Mesenteric fat pad (tissue), 1 donor: ENCODE measurements around the gene PDZRN3. TPM values are rescaled to one million over a fixed set of nuclear protein-coding genes. Genes with fewer than 3 reads are reported as not detected.

Source experiments
- DNase-seq: peaks from one replicate; pipeline ENCODE4 v3.0.0-alpha.2; 2020; ENCODE audit warnings: low spot score
- total RNA-seq: library from RNA; stranded (reverse); fragmentation: NEBNext Ultra II Directional; extraction: Animal tissue kit (Norgen Biotek cat#: 25700); gene quantifications from one replicate; pipeline ENCODE4 v1.2.1, GENCODE V29; 2021
- donor health status: DM: yes; HTN: yes; CAD: no.

PDZRN3 gene
- total RNA-seq, 1 donor from 2014 or later = 52.8 TPM

DNA sequence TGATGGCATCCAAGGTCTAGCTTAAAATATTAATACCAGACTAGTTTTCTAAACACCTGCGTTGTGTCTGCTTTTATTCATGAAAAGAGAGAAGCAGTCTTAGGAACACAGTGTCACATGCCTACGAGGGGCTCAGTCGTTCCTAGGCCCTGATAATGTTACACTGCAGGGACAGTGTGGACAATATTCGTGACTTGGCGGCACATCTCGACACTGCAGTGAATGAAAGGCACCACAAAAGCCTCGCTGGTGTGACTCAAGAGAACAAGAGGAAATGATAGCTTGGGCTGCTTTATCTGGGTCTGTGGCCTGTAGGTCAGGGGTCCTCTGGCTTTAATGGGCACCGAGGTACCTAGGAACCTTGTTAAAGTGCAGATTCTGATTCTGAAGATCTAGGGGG lies 226.7 kb downstream of the PDZRN3 start:
- DNase-seq = no peak

DNA sequence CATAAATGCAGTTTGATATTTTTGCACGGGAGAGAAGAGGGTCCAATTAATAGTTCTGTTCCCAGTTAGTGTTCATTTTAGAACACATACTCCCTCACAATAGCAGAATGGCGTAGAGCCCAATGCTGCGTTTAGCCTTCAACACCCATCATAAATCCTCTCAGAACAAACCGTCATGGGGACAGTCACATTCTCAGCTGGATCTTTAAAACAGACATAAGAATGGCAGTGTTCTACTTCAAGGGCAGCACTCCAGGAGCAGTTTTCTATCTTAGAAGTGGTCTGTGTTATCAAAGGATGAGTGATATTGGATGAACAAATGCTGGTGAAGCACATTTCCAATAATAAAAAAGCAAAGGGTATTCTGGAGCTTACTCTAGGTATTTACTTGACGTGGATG lies 230.5 kb downstream of the PDZRN3 start:
- no peak for DNase-seq

DNA sequence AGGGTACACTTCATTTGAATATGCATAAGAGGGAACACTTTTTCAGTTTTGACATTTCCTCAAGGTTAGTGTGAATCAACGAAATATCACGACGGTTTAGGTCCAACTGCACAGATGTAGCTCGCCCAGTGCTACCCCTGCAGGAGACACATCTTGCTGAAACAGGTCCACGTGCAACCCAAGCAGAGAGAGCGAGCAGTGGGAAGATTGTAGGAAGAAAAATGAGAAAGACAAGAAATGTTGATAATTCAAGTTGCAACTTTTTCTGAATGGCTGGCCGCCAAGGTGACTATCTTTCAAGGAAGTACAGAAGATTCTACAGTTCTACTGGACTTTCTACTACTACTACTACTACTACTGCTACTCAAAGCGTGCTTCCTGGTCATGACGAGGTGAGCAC lies 231.7 kb downstream of the PDZRN3 start:
- DNase-seq = no peak

DNA sequence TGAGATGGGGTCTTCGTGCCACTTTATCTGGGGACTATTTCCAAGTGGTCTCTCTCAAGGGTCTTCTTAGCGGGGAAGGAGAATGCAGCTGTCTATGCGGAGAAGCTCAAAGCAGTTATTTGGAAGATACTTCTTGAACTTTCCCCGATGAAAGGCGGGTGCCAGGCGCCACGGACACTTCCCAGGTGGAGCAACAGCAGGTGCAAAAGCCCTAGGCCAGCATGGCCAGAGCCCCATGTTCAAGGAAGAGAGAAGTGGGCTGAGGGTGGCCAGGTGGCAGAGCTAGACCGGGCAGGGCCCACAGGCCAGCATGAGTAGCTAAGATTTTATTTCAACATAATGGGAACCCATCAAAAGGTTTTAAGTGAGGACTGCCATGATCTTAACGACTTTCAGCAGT lies 232.8 kb downstream of the PDZRN3 start:
- no peak for DNase-seq

DNA sequence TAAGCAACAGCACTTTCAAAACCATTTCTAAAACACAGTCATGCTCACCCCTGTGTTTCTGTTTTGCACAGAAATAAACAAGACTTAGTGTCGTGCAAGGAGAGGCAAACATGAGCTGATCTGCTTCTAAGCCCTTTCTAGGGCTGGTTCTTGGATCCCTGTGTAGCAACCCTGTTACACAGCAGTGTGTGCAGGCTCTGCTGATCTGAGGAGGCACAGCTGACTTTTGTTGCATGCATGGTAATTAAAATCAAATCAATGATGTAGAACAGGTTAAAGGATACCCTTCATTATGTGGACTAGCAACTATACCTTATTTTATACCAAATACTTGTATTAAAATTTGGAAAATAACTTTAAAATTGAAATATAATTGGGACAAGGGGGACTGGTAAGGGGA lies 234.8 kb downstream of the PDZRN3 start:
- DNase-seq = no peak

DNA sequence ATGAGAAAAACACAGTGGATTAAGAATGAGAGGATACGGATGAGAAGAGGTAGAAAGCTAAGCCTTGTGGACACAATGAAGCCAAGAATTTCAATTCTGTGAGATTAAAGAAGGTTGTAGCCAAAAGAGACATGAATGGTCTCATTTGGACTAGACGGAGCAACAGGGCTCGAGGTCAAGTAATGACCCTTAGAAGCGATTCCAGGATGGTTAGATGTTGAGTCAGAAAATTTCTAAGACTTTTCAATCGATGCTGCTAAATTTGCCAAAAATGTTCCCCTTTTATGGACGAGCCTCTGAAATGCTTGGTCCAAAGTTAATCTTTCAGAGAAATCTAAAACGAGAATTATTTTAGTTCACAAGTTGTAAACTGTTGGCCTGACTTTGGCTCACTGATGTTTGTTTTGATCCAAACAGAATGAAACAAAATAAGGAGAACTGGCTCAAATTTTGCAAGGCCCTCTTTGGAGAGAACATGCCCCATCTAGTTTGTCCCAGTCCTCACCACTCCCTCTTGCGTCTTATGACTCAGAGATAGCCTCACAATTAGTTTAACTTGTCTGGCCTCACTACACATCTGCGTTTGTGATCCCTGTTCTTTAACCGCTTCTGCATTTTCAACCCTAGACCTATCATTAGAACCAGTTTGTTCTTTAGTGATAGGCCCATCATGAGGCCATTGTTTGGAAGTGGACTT lies 235.5 kb downstream of the PDZRN3 start:
- DNase-seq = no peak

DNA sequence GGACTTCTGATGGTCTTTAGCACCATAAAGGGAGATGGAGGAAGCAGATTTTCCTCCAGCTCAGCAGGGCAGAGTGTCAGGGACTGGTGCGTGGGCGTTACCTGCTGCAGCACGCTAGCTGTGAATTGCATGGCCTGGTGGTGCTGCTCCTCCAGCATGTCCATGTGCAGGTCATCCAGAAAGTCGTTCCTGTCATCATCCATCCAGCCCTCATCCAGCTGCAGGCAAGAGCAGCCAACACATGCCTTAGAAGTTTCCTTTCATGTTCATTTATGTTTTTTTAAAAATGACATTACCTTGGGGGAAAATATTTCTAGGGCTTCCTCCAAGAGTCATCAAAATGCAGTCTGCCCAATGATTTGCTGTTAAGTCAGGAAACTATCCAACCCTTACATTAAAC lies 239.2 kb downstream of the PDZRN3 start:
- DNase-seq = no peak

DNA sequence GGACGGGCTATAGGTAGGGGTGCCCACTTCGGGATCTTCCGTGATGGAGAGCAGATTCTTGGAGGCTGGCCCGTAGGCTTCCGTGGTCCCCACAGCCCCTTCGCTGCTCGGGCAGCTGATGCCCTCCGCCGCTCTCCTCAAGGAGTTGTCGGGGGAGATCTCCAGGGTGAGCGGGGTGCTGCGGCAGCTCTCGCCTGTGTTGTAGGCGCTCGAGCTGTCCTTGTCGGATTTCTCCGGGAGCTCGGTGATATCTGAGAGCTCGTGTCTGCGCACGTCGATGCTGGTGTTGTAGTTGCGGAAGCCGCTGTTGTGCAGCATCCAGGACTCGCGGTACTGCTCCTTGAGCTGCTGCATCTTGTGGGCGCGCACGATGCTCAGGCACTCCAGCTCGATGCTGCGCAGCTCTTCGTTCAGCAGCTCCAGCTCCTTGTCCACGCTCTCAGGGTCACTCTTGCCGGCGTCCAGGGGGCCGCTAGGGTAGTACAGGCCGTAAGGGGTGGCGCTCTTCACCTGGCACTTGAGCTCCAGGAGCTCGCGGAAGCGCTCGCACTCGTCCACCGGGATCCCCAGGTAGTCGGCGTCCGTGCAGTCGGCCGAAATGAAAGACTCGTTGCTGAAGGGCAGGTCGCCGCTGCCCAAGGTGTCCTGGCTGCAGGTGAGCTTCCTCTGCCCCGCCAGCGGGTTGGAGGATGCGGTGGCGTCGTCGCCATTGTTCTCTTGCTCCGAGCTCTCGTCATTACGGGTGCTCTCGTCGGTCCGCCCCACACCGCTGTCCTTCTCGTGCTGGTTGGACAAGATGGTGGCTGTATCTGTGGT lies 240.4 kb downstream of the PDZRN3 start:
- DNase-seq = no peak

DNA sequence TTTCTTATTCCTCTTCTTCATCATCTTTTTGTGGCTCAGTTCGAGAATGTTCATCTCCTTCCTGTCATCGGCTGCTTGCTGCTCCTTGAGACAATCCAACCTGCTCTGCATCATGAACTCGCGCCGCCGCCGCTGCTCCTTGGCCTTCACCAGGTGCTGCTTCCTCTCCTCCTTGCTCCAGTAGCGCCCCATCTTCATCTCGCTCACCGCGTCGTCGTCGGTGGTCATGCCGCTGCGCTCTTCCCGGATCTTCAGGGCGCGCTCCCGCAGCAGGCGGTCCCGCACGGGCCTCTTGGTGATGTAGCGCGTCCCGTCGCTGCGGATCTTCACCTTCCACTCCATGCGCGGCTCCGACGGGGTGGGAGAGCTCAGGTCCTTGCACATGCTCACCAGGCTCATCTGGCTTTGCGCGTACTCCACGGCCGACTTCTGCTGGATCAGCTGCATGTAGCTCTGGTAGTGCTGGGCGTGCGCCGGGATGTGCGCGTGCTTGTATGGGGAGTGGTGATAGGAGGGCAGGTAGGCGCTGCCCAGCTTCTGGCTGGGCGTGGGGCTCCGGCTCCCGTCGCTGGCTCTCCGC lies 241.2 kb downstream of the PDZRN3 start:
- DNase-seq = no peak

DNA sequence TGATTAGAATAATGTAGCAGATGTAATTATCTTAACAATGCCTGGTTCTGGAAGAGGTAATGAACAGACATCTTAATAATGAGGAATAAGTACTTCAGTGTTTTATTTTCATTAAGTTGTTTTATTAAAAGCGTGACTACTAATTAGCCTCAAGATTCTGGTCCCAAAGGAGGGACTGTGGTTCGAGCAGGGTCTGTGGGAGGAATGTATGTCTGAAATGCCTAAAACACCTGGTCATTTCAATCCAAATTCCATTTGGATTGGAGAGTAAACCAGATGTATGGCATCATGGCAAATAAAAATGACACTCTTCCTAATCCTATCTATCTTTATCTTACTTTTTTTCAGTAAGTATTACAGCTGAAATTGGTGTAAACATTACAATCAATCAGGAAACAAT lies 243.2 kb downstream of the PDZRN3 start:
- no peak for DNase-seq

DNA sequence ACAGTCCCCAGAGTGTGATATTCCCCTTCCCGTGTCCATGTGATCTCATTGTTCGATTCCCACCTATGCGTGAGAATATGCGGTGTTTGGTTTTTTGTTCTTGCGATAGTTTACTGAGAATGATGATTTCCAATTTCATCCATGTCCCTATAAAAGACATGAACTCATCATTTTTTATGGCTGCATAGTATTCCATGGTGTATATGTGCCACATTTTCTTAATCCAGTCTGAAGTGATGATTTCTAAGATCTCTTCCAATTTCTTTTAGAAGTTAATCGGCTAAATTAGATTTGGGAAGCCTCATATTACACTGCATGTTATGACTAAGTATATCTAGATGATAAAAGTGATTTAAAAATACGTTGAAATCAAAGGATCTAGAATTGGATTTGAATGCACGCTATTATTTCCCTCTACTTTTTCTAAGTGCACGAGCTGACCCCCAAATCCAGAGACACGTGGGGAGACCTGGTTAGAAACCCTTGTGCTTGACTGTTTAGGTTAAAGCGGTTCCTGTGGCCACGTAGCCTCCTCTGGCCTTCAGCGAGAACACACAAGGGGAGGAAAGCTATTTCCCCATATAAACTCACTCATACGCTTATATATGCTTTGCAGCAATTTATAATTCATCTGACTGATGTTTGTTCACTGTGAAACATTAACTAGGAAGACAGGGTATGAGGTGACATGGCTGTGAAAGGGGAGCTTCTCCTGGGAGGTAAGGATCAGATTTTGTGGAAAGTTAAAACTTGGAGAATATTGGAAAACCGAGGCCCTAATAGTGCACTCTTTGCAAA lies 243.8 kb downstream of the PDZRN3 start:
- no peak for DNase-seq

DNA sequence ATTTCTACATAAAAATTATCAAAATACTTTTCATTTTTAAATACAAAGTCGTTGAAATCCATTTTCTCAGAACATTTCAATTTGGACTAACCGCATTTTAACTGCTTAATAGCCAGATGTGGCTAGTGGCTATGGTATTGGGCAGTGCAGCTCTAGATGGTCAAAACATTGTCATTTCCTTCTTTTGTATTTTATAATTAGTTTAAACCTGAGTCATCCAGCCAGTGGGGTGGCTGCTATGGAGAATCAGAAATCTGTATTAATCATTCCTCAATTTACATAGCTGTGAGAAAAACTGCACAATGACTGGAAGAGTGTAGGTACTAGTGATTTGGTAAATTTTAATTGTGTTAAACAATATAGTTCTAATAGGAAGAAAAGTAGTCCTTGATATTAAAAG lies 245.3 kb downstream of the PDZRN3 start:
- DNase-seq = no peak

DNA sequence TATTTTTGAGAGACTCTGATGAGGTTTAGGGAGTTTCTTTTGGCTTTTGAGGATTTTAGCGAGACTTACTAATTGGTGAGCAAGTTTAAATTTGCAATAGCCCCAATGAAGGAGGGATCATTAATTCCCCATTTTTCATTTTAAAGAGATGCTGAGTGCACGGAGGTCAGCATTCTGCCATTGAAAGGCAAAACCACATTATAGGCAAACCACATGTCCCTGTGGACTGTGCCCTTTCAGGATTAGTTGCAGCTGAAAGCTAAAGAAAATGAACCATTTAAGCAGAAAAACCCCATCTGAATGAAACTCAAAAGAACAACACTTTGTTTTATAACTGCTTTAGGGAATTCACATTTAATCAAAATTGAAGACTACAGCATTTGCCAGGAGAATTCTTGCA lies 246.5 kb downstream of the PDZRN3 start:
- DNase-seq = no peak

DNA sequence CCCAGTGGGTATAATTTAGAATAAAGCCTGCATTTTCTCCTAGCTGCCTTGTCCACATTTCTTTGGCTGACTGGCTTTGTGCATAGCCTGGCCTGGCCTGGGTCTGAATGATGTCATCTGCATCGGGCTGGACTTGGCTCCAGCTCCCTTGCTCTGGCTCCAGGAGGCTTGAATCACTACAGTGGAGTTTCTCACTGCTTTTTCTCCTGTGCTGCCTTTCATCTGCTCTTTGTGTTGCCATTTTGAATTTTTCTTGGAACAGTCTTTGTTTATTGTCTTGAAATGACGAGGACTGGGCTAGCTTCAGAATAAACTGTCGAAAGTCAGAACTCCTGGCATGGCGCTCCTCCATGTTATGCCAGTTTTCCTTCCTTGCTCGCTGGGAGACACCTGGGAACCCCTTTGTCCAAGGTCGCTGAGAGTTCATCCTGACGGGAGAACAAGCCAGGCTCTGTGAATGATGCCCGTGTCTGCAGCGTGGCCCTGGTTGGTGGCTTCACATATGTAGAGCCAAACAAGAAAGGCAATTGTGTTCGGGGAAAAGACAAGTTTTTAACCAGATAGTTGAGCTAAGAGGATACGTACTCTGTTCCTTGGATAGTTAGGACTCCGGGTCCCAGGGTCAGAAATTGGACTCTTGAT lies 258.9 kb downstream of the PDZRN3 start:
- DNase-seq = no peak

DNA sequence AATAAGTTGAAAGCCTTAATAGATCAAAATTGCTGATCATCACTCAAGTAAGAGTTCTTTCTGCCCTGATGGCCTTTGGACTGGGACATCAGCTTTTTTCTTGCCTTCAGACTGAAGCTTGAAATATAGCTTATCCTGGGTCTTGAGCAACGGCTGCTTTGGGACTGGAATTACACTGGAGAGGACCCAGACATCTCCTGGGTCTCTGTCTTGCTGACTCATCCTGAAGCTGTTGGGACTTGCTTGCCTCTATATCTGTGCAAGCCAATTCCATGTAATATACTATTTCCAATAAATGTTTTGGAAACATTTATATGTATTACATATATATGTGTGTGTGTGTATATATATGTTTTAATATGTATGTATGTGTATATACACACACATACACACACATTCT lies 260.2 kb downstream of the PDZRN3 start:
- DNase-seq = no peak

DNA sequence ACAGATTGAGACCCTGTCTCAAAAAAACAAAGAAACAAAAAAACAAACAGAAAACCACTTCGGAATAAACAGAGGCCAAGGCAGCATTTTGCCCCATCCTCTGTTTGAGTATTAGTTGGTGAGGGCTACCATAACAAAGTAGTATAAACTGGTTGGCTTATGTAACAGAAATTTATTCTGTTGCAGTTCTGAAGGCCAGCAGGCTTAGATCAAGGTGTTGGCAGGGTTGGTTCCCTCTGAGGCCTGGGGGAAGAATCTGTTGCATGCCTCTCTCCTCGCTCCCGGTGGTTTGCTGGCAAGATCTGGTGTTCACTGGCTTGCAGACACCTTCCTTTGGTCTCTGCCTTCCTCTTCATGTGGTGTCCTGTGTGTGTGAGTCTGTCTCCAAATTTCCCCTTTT lies 261.6 kb downstream of the PDZRN3 start:
- DNase-seq = no peak

DNA sequence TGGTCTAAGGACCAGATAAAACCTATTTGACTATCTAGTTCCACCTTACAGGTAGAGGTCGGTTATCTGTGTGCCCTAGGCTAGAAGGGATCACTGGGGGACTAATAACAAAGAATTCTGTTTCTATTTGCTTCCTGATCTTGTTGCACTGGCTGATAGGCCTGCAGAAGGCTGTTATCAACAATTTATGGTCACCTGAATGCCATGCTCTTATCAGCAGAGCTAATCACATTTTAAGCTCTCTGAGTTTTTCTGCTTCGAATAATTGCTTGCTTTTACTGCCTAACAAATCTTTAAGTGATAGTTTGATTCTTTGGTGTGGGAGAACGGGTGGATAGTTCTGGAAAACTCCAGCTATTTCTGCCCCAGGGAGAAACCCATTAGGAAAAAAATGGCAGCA lies 263.1 kb downstream of the PDZRN3 start:
- DNase-seq = no peak

DNA sequence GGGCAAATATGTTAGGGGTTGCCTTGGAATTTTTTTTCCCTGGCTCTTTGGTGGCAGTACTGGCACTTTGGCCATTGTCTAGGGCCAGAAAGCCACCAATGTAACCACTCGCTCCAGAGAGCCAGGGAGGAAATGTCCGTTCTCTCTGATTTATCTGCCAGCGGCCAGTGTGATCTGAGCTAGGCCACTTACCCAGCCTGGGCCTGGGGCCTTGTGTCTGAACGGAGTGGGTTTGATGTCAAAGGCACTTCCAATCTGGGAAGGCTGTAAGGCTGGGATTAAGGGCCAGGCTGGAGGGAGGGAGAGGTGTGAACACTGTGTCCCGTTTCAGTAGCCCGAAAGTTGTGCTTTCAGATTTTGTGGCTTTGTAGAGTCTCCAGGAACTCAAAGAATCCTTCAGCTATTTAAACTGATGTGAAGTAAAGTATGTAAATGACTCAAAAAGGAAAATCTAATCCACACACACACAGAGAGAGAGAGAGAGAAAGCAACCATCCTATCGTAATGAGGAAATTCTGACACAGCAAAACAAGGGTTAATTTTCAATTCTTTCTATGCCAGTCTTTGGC lies 271.0 kb downstream of the PDZRN3 start:
- no peak for DNase-seq

DNA sequence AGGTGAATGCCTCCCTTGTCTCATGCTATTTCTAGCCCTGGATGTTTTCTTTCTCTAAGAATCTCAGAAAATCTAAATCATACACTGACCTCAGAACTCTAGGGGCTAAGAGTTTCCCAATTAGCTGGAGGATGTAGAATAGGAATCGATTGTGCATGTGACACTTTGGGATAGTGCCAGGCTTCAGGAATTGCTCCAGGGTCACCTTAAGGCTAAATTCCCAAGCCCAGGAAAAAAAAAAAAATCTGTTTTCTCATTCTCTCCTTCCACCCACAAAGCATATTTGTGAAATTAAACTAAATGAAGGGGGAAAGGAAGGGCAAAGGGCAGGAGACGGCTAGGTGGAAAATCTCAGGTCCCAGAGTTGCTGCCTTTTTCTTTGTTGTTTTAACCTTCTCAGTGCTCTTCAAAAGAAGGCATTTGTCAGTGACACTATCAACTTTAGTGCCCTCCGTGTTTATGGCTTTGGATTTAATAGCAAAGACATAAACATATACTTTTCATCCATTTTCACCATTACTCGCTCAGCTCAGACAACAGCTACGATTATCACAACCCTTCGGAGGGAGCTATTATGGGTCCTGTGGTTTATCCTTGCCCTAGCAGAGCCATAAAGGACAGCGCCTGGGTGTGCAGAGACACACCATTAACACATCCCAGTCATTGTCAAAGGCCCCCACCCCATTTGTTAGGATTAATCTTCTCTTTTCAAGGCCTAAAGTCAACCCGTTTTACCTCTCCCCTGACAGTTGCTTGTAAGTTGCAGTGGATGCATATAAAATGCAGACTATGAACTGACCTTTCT lies 271.7 kb downstream of the PDZRN3 start:
- no peak for DNase-seq

DNA sequence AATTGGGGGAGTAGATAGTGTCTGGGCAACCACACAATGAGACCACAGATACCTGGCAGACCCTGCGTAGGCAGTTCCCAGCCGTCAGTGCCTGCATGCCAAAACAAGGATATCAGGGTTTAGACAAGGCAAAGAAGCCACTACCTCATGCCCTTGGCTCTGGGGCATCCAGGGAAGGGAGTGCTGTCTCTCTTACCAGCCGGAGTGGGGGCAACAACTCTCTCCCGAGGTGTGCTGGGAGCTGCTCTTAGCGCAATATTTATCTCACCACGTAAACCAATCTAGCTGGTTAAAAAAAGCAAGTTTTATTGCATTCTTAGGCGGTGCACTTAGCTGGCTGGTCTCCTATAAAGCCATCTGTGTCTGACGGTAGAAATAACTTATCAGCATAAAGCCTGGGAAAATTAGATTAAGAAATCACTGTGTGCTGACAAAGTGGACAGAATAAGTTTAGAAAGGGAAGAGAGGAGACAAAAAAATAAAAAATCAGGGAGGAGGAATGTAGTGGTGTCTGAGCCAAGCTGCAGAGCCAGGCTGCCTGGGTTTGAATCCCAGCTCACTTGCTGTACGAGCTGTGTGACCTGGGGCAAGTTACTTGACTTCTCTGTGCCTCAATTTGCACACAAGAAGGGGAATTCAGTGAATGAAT lies 273.2 kb downstream of the PDZRN3 start:
- no peak for DNase-seq
